Activated CD8-positive, alpha-beta memory T cell treated with anti-CD3 and anti-CD28 coated beads, Interleukin-2, amount 50 U/mL, for 24 hours (primary cell): Measurements from ENCODE around the gene DTWD2.
"Not testable (repeated sequence)": the region's sequence is repeated elsewhere in the genome, so short reads cannot be mapped to it uniquely, and the experiment has no call there.

Source experiments
- DNase-seq: peaks from one replicate; pipeline ENCODE4 v3.0.0-alpha.2; 2020; ENCODE audit errors: extremely low read depth

The DTWD2 gene

DNA sequence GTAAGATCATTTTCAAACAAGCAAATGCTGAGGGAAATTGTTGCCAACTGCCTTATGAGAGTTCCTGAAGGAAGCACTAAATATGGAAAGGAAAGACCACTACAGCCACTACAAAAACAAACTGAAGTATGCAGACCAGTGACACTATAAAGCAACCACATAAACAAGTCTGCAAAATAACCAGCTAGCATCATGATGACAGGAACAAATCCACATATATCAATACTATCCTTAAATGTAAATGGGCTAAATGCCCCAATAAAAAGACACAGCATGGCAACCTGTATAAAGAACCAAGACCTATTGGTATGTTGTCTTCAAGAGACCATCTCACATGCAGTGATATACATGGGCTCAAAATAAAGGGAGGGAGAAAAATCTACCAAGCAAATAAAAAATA is 113.2 kb downstream of the DTWD2 start:
- DNase-seq = no peak

DNA sequence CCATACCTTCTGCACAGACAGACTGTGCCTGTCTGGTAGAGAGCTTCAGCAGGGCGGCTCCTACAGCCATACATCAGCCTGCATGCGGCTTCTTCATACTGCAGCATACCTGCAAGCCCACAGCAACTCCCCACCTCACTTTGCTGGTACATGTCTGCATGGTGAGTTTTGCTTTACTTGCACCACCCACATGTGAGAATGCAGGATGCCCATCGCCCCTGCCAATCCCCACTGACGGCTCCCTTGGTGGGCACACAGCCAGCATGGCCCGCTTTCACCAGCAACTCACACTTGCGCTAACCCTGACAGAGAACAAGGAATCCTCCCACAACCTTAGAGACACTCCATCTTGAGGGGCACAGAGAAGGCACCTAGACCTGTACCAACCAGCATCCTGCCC is 114.9 kb downstream of the DTWD2 start:
- DNase-seq = no peak

DNA sequence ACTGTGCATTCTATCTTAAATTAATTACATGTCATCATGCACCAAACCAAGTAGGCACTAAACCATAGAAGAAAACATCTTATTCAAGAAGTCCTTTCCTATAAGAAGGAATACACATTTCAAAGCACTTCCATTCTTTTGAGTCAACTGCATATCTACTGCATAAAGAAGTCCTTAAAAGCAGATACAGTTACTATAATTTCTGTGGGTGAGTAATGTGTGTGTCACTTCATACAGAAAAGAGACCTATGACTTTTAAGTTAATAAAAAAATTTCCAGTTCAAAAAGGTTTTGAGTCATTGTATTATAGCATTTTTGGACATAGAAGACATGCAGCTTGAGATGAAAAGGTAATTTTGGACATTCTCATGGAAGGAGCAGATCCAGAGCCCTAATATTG is 125.0 kb downstream of the DTWD2 start:
- no peak for DNase-seq

- DNase-seq = no peak
Observed at GRCh38 chr5:118862596-118862995, 125.8 kb downstream of the DTWD2 start.

DNA sequence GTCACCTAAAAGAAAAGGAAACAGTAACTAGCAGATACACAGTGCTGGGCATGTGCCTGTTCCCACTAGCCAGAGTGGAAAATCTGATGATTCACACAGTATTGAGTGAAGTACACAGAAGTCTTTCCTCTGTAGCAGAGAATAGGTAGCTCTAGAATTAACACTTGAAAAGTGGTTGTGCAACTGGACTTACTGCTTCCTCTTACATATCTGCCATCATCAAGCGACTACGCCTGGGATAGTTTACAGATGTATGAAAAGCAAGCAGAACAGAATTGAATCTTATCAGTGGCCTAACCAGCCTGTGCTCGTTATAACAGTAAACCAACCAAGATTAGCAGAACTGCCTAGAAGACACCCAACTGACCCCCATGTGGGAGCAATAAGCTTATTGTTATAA is 130.6 kb downstream of the DTWD2 start:
- DNase-seq = no peak

DNA sequence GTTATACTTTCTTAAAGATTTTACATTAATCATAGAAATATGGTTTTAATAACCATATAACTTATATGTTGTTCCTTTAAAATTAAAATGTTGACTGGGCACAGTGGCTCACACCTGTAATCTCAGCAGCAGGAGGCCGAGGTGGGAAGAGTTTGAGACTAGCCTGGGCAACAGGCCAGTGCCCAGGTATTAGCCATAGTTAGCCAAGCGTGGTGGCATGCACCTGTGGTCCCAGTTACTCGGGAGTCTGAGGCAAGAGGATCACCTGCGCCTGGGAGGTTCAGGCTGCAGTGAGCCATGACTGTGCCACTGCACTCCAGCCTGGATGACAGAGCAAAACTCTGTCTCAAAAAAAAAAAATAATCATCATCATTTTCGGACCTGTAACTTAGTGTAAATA is 133.5 kb downstream of the DTWD2 start:
- no peak for DNase-seq

- DNase-seq = not testable (repeated sequence)
Observed at GRCh38 chr5:118851785-118852184, 136.6 kb downstream of the DTWD2 start.

GRCh38 chr5:118849507-118849906 is 138.8 kb downstream of the DTWD2 start:
- not testable (repeated sequence) for DNase-seq

GRCh38 chr5:118844351-118844750 is 144.0 kb downstream of the DTWD2 start:
- DNase-seq = no peak

DNA sequence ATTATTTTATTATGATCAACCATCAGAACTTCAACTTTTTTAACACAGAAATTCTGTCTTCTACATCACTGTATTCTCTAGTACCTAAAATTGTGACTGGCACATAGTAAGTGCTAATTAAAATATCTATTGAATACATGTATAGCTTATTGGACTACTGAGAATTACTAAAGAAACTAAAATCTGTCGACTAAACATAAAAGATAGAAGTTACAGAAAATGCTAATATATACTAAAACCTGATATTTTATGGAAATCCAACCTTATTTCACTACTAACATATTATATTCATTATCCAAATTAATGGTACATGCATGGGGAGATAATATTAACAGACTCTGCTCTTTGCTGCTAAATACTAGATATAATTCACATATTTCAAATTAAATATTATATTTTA is 153.6 kb downstream of the DTWD2 start:
- DNase-seq = no peak

- no peak for DNase-seq
Observed at GRCh38 chr5:118832974-118833373, 155.4 kb downstream of the DTWD2 start.

DNA sequence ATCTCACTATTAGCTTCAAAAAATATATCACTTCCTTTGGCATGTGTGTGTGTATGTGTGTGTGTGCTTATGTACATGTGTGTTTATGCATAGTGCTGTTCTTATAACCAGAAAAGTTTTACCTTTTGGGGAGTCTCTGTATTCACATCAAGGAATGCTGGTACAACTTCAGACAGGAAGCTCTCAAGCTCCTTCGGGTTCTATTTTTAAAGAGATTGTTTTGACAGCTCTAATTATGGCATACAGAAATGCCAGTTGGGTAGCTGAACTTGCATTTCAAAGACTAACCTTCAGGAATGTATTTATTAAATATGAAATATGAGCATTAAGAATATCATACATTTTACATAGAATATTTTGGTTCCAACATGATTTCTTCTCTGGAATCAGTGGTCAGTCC is 163.1 kb downstream of the DTWD2 start:
- no peak for DNase-seq

GRCh38 chr5:118818604-118819003 is 169.7 kb downstream of the DTWD2 start:
- no peak for DNase-seq

GRCh38 chr5:118808441-118808840 is 179.9 kb downstream of the DTWD2 start:
- DNase-seq = no peak

DNA sequence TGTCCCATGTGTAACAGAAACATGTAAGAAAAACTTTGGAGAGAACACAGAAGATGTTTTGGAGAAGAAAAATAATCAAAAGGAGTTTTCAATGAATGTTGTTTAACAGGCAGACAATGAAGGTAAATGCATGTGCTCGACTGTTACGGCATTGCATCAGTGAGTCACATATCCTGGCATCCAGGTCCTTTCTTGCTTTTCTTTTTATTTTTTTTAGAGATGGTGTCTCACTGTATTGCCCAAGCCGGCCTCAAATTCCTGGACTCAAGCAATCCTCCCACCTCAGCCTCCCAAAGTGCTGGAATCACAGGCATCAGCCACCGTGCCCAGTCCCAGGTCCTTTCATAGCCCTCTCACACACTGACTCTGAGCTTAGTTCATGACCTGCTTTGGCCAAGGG is 181.8 kb downstream of the DTWD2 start:
- no peak for DNase-seq

DNA sequence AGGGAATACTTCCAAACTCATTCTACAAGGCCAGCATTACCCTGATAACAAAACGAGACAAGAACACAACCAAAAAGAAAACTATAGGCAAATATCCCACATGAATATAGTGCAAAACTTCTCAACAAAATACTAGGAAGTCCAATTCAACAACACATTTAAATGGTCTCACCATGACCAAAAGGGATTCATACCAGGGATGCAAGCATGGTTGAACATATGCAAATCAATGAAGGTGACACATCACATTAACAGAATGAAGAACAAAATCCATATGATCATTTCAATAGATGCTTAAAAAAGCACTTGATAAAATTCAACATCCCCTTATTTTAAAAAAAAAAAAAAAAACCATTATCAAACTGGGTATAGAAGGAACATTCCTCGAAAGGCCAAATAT is 186.0 kb downstream of the DTWD2 start:
- DNase-seq = no peak

DNA sequence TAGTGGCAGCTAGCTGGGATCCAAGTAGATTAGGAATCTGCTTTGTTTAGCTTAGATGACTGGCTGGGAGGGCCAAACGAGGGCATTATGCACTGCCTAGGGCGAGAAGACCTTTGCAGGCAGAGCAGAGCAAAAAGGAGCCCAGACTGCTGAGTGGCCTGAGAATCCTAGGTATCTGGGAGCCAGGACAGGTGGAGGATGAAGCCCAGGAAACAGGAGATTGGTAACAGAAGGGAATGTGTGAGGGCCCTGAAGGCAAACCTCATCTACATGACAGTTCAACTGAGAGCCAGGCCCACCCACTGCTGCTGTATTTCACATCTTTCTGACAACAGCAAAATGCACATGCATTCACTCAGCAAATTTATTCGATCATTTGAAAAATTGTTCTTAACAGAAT is 192.3 kb downstream of the DTWD2 start:
- DNase-seq = no peak

DNA sequence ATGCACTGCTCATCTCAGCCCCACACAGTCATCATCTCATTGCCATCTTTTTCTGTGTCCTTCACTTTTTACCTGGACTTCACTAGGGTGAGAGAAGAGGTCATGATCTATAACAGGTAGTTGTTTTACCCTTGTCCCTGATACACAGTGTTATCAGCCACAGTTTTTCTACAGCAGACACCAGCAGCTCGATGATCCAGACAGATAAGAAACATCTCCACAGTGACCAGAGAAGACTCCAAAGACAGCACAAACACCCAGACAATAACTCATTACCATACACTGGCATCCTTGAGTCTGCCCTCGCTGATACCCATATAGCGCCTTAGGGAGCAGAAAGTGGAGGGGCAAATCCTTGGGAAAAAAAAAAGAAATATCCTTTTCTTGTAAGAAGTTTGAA is 194.1 kb downstream of the DTWD2 start:
- DNase-seq = no peak

DNA sequence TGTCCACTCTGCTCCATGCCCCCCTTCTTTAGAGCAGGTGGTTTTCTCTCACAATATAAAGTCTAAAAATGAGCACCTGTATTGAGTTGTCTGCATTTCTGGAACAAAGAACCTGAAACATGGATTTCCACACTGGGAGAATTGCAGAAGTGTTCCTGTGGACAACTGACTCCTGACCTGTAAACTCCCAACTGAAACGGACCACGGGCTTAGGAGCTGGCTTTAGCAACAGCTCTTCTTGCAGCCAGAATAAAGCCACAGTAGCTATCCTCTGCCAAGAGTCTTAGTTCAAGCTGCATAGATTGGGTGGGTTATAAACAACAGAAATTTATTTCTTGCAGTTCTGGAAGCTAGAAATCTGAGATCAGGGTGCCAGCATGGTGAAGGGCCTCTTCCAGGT is 194.7 kb downstream of the DTWD2 start:
- DNase-seq = no peak

DNA sequence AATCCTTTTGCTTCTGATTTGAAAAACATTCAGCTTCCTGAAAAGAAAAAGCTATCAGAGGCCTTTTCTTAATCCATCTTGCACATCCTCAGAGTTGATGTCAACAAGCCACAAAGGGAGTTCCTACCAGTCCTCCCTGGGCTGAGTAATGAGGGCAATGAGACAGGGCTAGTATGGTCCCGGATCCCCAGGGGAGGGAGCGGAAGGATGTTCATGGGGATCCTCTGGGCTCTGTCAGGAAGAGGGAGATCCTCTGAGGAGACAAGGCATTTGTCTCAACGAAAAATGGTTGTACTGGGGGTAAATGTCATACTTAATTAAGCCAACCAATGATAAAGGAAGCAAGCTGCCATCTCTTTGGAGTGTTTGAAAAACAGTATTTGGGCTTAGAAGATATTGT is 195.3 kb downstream of the DTWD2 start:
- DNase-seq = no peak

GRCh38 chr5:118791926-118792734 is 196.2 kb downstream of the DTWD2 start:
- DNase-seq = no peak

GRCh38 chr5:118789366-118789765 is 199.0 kb downstream of the DTWD2 start:
- no peak for DNase-seq

DNA sequence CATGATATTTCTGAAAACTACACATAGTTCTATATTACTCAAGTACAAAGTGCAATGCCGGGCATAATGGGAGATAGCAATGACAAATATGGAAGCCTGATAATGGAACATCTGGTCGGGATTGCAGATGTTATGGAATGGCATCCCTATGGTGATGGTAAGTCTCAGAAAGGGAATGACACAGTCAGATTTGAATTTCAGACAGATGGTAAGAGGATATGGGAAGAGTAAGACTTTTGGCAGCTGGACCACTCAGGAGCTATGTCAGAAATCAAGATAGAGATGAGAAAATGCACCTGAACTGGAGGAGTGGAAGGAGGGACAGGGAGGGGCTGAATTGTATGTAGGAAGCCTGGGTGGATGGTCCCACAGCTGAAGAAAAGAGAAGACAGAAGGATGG is 200.0 kb downstream of the DTWD2 start:
- no peak for DNase-seq
